PC-9 (cell line): ENCODE results near the gene PHYHD1. TPM values are rescaled to one million over a fixed set of nuclear protein-coding genes. Genes with fewer than 3 reads are reported as not detected.
A peak's percentile ranks its signal among the peaks of the same experiment; 100 is the strongest.

ENCODE experiments used
- BruUV-seq: library from RNA; stranded (reverse); fragments of 400-500 nt; replicated peaks from 2 replicates; lab custom pipeline; 2021; lab: Mats Ljungman, UMichigan
- CTCF ChIA-PET: fragments of 300-600 bp; sonication (Branson Sonifier 250); formaldehyde crosslinking; loops from one replicate; lab custom pipeline; 2022; ENCODE audit warnings: antibody characterized with exemption; lab: Charles Lee
- POLR2A ChIA-PET: fragments of 300-600 bp; sonication (Branson Sonifier 250); formaldehyde crosslinking; loops from one replicate; lab custom pipeline; 2022; ENCODE audit warnings: antibody characterized with exemption; ENCODE audit not compliant: unreplicated experiment; lab: Charles Lee
- DNase-seq, 2 experiments: peaks; one replicate each; pipeline versions ENCODE4 v3.0.0 to v3.0.0-alpha.2; 2015 to 2022; ENCODE audit warnings: mixed read lengths in 1 of 2
- H2AFZ ChIP-seq: fragments of 200-600 bp; sonication (generic); 2 replicates; pipeline ENCODE4 v1.8.1; 2017; ENCODE audit warnings: antibody characterized with exemption
- H3F3A ChIP-seq: fragments of 200-600 bp; sonication (generic); 2 replicates; pipeline ENCODE4 v1.8.1; 2017; ENCODE audit warnings: antibody characterized with exemption, mild to moderate bottlenecking, low read depth; ENCODE audit not compliant: insufficient read depth
- H3K27ac ChIP-seq: fragments of 200-600 bp; sonication (generic); 2 replicates; pipeline ENCODE4 v1.6.1; 2016; ENCODE audit warnings: mixed run types
- H3K27me3 ChIP-seq: fragments of 200-600 bp; sonication (generic); 2 replicates; pipeline ENCODE4 v1.6.1; 2016; ENCODE audit warnings: low read depth, mixed run types; ENCODE audit not compliant: insufficient read depth
- H3K36me3 ChIP-seq: fragments of 200-600 bp; sonication (generic); 2 replicates; pipeline ENCODE4 v1.6.1; 2016; ENCODE audit warnings: low read depth, mixed run types
- H3K4me1 ChIP-seq: fragments of 200-600 bp; sonication (generic); replicated peaks from 2 replicates; pipeline ENCODE4 v1.6.1; 2016; ENCODE audit warnings: mixed run types; ENCODE audit not compliant: insufficient read depth
- H3K4me2 ChIP-seq: fragments of 200-600 bp; sonication (generic); 2 replicates; pipeline ENCODE4 v1.6.1; 2017; ENCODE audit warnings: mixed run types
- H3K4me3 ChIP-seq: fragments of 200-600 bp; sonication (generic); 2 replicates; pipeline ENCODE4 v1.6.1; 2016; ENCODE audit warnings: mixed run types
- H3K79me2 ChIP-seq: fragments of 200-600 bp; sonication (generic); 2 replicates; pipeline ENCODE4 v1.6.1; 2017; ENCODE audit warnings: low read depth, mixed run types
- H3K9me2 ChIP-seq: fragments of 200-600 bp; sonication (generic); 2 replicates; pipeline ENCODE4 v1.8.1; 2017; ENCODE audit warnings: mild to moderate bottlenecking; ENCODE audit not compliant: insufficient read depth
- H3K9me3 ChIP-seq: fragments of 200-600 bp; sonication (generic); 2 replicates; pipeline ENCODE4 v1.8.1; 2016; ENCODE audit warnings: low read depth; ENCODE audit not compliant: insufficient read depth
- H4K20me1 ChIP-seq: fragments of 200-600 bp; sonication (generic); 2 replicates; pipeline ENCODE4 v1.8.1; 2017; ENCODE audit not compliant: insufficient read depth
- EZH2 ChIP-seq: fragments of 200-600 bp; sonication (generic); IDR thresholded peaks from 2 replicates; pipeline ENCODE4 v1.8.0; 2017; ENCODE audit warnings: antibody characterized with exemption, low read depth
- intact Hi-C: fragments of 100-400 bp; cut with micrococcal nuclease; formaldehyde crosslinking; loops from one replicate; pipeline ENCODE4 v1.10.0; 2022; ENCODE audit not compliant: unreplicated experiment
- total RNA-seq: library from RNA; stranded (reverse); gene quantifications from 2 replicates; pipeline ENCODE4 v1.2.3, GENCODE V29; 2021
- TF ChIP-seq, protein P1 (sequence below): fragments of 200-600 bp; sonication (generic); conservative IDR thresholded peaks from 2 replicates; pipeline ENCODE4 v1.6.1; 2017; ENCODE audit warnings: mixed run types, antibody characterized with exemption, mild to moderate bottlenecking, moderate library complexity

PHYHD1 gene
- total RNA-seq, 1 experiment from 2014 or later, result 4.2 TPM

DNA sequence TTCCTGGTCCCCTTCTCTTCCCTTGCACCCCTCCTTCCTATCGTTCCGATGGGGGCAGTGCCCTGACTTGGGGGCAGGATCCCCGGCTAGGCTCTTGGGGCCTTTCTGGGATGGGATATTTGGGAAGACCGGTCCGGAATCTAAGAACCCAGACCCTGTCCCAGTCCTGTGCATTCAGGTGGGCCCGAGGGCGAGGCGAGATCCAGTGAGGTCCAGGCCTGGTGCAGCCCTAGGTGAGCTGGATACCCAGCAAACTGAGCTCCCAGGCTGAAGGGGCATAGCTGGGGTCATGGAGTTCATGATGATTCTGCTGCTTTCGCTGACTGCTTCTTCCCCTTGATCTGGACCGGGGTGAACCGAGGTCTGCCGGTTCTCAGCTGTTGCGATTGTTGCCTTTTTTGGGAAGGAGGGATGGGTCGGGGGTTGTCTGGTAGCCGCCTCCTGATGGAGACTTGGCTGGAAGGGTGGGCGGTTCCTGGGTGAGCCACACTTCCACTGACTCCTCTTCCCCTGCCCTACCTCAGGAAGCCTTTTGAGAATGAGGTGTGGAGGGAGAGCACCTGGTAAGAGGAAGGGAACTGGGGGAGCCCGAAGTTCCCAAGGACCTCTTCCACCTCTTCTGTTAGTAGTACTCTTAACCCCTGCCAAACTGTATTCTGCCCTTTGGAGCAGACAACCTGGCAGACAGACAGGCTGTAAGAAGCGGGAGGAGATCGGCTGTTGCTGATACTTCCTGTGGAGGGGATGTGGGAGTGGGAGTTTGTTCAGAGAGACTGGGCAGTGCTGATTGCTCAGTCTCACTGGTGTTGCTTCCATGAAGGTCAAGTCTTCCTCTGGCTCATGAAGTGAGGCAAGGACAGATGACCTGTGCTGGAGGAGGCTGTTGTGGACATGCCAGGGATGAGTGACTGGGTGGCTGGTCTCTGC, 37.8 kb upstream of the PHYHD1 start:
- TSS peak; percentile 35 for BruUV-seq
- TF ChIP-seq, protein P1, sequence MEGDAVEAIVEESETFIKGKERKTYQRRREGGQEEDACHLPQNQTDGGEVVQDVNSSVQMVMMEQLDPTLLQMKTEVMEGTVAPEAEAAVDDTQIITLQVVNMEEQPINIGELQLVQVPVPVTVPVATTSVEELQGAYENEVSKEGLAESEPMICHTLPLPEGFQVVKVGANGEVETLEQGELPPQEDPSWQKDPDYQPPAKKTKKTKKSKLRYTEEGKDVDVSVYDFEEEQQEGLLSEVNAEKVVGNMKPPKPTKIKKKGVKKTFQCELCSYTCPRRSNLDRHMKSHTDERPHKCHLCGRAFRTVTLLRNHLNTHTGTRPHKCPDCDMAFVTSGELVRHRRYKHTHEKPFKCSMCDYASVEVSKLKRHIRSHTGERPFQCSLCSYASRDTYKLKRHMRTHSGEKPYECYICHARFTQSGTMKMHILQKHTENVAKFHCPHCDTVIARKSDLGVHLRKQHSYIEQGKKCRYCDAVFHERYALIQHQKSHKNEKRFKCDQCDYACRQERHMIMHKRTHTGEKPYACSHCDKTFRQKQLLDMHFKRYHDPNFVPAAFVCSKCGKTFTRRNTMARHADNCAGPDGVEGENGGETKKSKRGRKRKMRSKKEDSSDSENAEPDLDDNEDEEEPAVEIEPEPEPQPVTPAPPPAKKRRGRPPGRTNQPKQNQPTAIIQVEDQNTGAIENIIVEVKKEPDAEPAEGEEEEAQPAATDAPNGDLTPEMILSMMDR, result no peak
- TF ChIP-seq EZH2, result no peak
- Histone ChIP-seq H3K27me3 (no peaks in the 10 kb centered on the region), H4K20me1 (no peaks in the 10 kb centered on the region), H3K27ac (peak overlapping the region; percentile 77), H3K9me3 (no peaks in the 10 kb centered on the region), H2AFZ (peak overlapping the region; percentile 68), H3K79me2 (peaks cover 75% of the 10 kb centered on the region), H3K4me1 (peaks cover 20% of the 10 kb centered on the region), H3K36me3 (peaks cover 12% of the 10 kb centered on the region), H3K9me2 (no peaks in the 10 kb centered on the region), H3K4me3 (peak overlapping the region; percentile 87), H3F3A (peaks cover 14% of the 10 kb centered on the region), H3K4me2 (peak overlapping the region; percentile 88)
- ChIA-PET POLR2A (interaction anchor here (0.6 kb wide), 2 partner anchors 20 to 588 kb away, joined by 3 to 6 read pairs; no protein-coding TSS in a partner anchor), CTCF (interaction anchor here (0.6 to 0.7 kb wide), 4 partner anchors 10 to 181 kb away, joined by 3 to 9 read pairs (median 6); partner anchors contain the start of gene PKN3)
- DNase-seq, result no peak
- intact Hi-C loops, result loop anchor here (1.0 to 5.0 kb wide), 4 partner anchors 9 to 64 kb away; partner anchors contain the start of genes DOLK and NUP188

DNA sequence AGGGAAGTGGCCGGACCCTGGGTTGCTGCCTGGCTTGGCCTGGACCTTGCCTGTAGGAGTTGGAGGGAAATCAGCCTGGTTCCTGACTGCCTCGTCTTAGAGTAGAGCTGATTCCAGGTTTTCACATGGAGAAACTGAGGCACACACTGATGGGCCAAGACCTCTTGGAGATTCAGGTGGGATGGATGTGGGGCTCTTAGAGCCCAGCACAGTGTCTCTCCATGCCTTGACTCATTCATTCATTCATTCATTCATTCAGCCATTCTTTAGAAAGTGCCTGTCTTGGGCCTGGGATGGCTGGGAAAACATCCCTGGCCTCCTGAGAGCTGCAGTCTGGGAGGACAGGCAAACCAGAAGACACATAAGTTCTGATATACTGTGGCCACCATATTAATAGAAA, 36.6 kb upstream of the PHYHD1 start:
- Histone ChIP-seq H3K36me3 (peaks cover 12% of the 10 kb centered on the region), H3F3A (peaks cover 13% of the 10 kb centered on the region), H3K4me1 (peaks cover 20% of the 10 kb centered on the region), H3K79me2 (peaks cover 87% of the 10 kb centered on the region), H4K20me1 (no peaks in the 10 kb centered on the region), H3K9me3 (no peaks in the 10 kb centered on the region), H3K4me3 (no peak overlapping the region), H3K9me2 (no peaks in the 10 kb centered on the region), H3K27me3 (no peaks in the 10 kb centered on the region), H3K4me2 (peak overlapping the region; percentile 88), H2AFZ (no peak overlapping the region), H3K27ac (no peak overlapping the region)
- DNase-seq, result no peak
- ChIA-PET POLR2A (no interaction called here), CTCF (no interaction called here)
- BruUV-seq, result no TSS peak
- intact Hi-C loops, result loop anchor here (5.0 kb wide), 1 partner anchor 63 kb away; the partner anchor contains the start of genes DOLK and NUP188
- TF ChIP-seq, protein P1, result no peak
- no peak for TF ChIP-seq EZH2

DNA sequence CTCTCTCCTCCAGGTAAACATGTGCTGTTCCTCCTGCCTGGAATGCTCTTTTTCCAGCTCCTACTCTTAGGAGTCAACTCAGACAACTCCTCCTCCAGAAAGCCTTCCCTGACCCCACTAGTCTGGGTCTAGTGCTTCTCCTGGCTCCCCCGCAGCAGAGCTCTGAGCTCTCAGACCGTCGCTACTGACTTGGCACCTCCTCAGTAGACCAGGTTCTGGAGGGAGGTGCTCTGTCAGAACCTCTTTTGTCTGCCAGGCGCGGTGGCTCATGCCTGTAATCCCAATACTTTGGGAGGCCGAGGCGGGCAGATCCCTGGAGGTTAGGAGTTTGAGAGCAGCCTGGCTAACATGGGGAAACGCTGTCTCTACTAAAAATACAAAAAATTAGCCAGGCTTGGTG, 35.4 kb upstream of the PHYHD1 start:
- POLR2A ChIA-PET, result no interaction called here
- BruUV-seq, result no TSS peak
- Histone ChIP-seq H3K27me3 (no peaks in the 10 kb centered on the region), H3K36me3 (peaks cover 12% of the 10 kb centered on the region), H3K27ac (no peak overlapping the region), H3F3A (peaks cover 13% of the 10 kb centered on the region), H3K4me1 (peaks cover 17% of the 10 kb centered on the region), H3K4me3 (no peak overlapping the region), H3K79me2 (peaks cover 79% of the 10 kb centered on the region), H3K4me2 (no peak overlapping the region), H4K20me1 (no peaks in the 10 kb centered on the region), H2AFZ (no peak overlapping the region), H3K9me2 (no peaks in the 10 kb centered on the region), H3K9me3 (no peaks in the 10 kb centered on the region)
- TF ChIP-seq, protein P1, result no peak
- TF ChIP-seq EZH2, result no peak
- DNase-seq, result no peak
- CTCF ChIA-PET, result no interaction called here
- intact Hi-C loops, result no loop called here
